Ishikawa (cell line): ENCODE measurements around the gene PGAP3.

Source experiments
- CEBPB ChIP-seq: IDR thresholded peaks from 2 replicates; pipeline ENCODE4 v1.6.1; 2012
- CREB1 ChIP-seq: IDR thresholded peaks from 2 replicates; pipeline ENCODE4 v1.6.1; 2012; ENCODE audit warnings: low read depth
- EGR1 ChIP-seq: IDR thresholded peaks from 2 replicates; pipeline ENCODE4 v1.6.1; 2012
- EP300 ChIP-seq: IDR thresholded peaks from 2 replicates; pipeline ENCODE4 v1.6.1; 2012; ENCODE audit warnings: borderline replicate concordance
- FOXM1 ChIP-seq: IDR thresholded peaks from 2 replicates; pipeline ENCODE4 v1.6.1; 2012; ENCODE audit warnings: low read depth, borderline replicate concordance
- RAD21 ChIP-seq: IDR thresholded peaks from 2 replicates; pipeline ENCODE4 v1.6.1; 2012; ENCODE audit warnings: low read depth
- TAF1 ChIP-seq: IDR thresholded peaks from 2 replicates; pipeline ENCODE4 v1.6.1; 2012; ENCODE audit warnings: low read depth, mild to moderate bottlenecking
- TCF12 ChIP-seq: IDR thresholded peaks from 2 replicates; pipeline ENCODE4 v1.6.1; 2012; ENCODE audit warnings: low read depth
- ZBTB7A ChIP-seq: IDR thresholded peaks from 2 replicates; pipeline ENCODE4 v1.6.1; 2012; ENCODE audit warnings: low read depth
- TF ChIP-seq, protein P1 (sequence below): IDR thresholded peaks from 2 replicates; pipeline ENCODE4 v1.6.1; 2012
- TF ChIP-seq, protein P2 (sequence below): IDR thresholded peaks from 2 replicates; pipeline ENCODE4 v1.6.1; 2012
- TF ChIP-seq, protein P3 (sequence below): IDR thresholded peaks from 2 replicates; pipeline ENCODE4 v1.6.1; 2012; ENCODE audit warnings: low read depth, mild to moderate bottlenecking

DNA sequence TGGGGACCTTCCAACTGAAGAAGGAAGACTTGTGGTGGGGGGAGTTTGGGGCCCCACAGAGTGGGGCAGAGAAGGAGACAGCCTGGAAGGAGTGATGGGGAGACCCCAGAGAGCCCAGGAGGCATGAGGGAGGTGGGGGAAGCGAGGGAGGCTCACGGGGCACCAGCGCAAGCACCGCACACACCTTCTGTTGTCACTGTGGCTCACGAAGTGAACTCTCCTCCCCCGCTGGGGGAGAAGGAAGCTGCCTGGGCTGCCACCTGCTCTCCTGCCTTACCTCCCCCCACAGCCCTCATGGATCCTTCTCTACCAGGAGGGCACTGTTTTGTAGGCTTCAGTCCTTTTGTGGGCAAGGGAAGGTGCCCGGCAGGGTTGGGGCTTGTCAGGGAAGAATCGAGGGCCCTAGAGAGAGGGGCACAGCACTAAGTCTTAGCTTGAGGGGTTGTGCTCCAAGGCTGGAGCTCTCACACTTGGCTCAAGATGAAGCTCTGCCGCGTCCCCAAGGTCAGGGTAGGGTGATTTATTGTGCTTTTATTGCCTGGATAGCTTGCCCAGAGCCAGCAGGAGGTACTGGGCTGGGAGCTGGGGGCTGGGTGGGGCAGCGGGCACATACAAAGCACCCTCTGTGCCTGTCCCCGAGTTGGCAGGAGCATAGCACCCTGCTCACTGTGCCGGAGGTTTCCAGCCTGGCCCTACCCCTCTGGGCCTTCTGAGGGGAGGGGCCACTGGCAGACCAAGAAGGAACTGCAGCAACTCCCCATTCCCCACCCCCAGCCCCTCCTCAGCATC, 55.5 kb downstream of the PGAP3 start:
- TF ChIP-seq CREB1 (no peak), ZBTB7A (0 out of 2 replicates have a peak, but pooled peaks have one; percentile 45), TCF12 (peak; percentile 88), TAF1 (no peak), RAD21 (no peak), CEBPB (no peak), EP300 (peak; percentile 57; the same call in 1 of the 2 replicates), FOXM1 (0 out of 2 replicates have a peak, but pooled peaks have one; percentile 19), EGR1 (no peak)
- TF ChIP-seq, protein P1, sequence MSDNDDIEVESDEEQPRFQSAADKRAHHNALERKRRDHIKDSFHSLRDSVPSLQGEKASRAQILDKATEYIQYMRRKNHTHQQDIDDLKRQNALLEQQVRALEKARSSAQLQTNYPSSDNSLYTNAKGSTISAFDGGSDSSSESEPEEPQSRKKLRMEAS: peak; percentile 27; the same call in 1 of the 2 replicates
- TF ChIP-seq, protein P2, sequence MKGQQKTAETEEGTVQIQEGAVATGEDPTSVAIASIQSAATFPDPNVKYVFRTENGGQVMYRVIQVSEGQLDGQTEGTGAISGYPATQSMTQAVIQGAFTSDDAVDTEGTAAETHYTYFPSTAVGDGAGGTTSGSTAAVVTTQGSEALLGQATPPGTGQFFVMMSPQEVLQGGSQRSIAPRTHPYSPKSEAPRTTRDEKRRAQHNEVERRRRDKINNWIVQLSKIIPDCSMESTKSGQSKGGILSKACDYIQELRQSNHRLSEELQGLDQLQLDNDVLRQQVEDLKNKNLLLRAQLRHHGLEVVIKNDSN: no peak
- TF ChIP-seq, protein P3, sequence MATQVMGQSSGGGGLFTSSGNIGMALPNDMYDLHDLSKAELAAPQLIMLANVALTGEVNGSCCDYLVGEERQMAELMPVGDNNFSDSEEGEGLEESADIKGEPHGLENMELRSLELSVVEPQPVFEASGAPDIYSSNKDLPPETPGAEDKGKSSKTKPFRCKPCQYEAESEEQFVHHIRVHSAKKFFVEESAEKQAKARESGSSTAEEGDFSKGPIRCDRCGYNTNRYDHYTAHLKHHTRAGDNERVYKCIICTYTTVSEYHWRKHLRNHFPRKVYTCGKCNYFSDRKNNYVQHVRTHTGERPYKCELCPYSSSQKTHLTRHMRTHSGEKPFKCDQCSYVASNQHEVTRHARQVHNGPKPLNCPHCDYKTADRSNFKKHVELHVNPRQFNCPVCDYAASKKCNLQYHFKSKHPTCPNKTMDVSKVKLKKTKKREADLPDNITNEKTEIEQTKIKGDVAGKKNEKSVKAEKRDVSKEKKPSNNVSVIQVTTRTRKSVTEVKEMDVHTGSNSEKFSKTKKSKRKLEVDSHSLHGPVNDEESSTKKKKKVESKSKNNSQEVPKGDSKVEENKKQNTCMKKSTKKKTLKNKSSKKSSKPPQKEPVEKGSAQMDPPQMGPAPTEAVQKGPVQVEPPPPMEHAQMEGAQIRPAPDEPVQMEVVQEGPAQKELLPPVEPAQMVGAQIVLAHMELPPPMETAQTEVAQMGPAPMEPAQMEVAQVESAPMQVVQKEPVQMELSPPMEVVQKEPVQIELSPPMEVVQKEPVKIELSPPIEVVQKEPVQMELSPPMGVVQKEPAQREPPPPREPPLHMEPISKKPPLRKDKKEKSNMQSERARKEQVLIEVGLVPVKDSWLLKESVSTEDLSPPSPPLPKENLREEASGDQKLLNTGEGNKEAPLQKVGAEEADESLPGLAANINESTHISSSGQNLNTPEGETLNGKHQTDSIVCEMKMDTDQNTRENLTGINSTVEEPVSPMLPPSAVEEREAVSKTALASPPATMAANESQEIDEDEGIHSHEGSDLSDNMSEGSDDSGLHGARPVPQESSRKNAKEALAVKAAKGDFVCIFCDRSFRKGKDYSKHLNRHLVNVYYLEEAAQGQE: no peak
